GM12864 (cell line): ENCODE results near the gene KCNMA1.

Experiments used
- DNase-seq: peaks from one replicate; pipeline ENCODE4 v3.0.0-alpha.2; 2011; ENCODE audit warnings: low read depth
- H3K4me3 ChIP-seq: 2 replicates; pipeline ENCODE4 v1.5.1; 2011; ENCODE audit warnings: mild to moderate bottlenecking, low read depth, low read length, control low read depth
- TF ChIP-seq, protein P1 (sequence below): IDR thresholded peaks from 2 replicates; pipeline ENCODE4 v1.5.1; 2011; ENCODE audit warnings: low read depth, mild to moderate bottlenecking, moderate library complexity, low read length, control low read depth, inconsistent platforms; ENCODE audit errors: missing control alignments

The KCNMA1 gene

DNA sequence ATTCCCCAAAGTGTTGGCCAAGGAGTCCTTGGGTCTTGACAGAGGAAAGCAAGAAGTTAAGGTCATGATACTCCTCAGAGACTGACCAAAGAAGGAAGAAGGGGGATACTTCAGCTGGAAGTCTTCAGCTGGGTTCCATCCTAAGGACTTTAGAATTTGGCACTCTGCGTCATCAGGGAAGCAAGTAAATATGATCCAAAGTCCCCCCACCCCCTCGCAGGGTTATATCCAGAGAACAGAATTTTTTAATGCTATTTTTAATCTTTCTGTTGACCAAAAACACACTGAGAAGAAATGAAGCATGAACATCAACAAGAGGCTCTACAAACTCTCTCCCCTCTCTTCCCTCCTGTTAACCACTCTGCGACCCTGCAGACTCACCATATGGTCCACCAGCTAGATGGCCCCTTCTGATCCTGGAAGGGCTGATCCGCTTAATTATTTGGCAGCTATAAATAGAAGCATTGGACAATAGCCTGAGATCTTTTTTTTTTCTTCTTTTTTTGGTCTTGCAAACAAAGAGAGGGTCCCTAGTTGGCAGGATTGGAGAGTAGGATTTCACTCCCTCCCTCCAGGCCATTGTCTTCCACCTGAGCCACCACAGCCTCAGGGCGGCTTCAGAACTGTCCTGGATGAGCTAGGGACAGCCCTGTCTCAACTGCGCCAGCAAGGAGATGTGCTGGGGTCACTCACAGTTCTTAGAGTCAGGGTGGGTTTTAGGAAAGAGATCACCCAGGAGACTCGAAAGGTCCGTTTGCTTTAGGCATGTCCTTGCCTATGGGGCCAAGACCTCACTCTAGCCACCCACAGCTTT, 196.0 kb downstream of the KCNMA1 start:
- TF ChIP-seq, protein P1, sequence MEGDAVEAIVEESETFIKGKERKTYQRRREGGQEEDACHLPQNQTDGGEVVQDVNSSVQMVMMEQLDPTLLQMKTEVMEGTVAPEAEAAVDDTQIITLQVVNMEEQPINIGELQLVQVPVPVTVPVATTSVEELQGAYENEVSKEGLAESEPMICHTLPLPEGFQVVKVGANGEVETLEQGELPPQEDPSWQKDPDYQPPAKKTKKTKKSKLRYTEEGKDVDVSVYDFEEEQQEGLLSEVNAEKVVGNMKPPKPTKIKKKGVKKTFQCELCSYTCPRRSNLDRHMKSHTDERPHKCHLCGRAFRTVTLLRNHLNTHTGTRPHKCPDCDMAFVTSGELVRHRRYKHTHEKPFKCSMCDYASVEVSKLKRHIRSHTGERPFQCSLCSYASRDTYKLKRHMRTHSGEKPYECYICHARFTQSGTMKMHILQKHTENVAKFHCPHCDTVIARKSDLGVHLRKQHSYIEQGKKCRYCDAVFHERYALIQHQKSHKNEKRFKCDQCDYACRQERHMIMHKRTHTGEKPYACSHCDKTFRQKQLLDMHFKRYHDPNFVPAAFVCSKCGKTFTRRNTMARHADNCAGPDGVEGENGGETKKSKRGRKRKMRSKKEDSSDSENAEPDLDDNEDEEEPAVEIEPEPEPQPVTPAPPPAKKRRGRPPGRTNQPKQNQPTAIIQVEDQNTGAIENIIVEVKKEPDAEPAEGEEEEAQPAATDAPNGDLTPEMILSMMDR, result no peak
- no peak overlapping the region for H3K4me3 ChIP-seq
- no peak for DNase-seq

GRCh38 chr10:77436257-77436975, 201.2 kb downstream of the KCNMA1 start:
- H3K4me3 ChIP-seq, result no peak overlapping the region
- no peak for DNase-seq
- TF ChIP-seq, protein P1, result no peak

DNA sequence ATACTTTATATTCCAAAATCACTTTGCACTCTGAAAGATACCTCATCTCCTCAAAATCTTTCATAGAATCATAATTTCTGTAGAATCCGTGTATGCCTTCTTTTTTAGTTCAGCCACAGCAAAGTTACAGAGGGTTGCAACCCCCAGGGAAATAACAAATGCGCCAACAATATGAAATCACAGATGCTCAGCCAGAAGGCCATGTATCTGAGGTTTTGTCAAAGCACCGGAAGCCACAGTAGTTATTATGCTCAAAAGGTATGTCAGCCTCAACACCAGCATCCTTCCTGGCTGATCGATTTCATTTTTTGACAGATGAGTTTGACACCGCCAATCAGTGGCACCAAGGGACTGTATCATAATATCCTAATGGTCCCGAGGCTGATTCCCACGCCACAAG, 204.1 kb downstream of the KCNMA1 start:
- no peak for DNase-seq
- TF ChIP-seq, protein P1, result no peak
- H3K4me3 ChIP-seq, result no peak overlapping the region

DNA sequence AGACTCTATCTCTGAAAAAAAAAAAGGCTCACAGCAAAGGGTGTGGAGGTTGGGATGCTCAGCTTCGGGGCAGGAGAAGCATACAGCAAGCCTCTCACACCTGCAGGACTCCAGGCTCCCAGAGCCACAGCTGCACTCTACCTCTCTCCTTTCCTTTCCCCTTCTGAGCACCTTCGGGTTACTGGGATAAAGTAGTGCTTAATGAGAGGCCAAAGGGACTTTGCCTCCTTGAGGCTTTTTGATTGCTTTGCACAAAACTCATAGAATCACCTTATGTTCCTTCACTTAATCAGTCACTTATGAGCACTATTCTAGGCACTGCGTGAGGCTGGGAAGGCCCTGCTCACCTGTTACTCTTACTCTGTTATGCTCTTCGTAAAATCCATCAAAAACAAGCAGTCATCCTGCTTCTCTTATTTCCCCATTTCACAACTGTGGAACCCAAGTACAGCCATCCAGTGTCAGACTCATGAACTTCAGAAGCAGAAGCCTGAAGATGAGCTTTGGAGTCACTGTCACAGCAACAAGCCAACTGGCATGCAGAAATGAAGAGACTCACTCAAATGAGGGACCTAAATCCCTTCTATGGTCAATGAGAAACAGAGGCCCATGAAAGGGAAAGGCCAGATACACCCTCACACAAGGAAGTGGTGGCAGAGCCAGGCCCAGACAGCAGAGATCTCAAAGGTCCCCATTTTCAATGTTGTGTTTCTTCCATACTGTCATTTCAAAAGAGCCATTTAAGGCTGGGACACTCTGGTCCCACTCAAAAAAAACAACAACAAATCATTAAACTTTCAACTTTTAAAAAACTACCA, 205.4 kb downstream of the KCNMA1 start:
- no peak overlapping the region for H3K4me3 ChIP-seq
- no peak for DNase-seq
- TF ChIP-seq, protein P1, result no peak

DNA sequence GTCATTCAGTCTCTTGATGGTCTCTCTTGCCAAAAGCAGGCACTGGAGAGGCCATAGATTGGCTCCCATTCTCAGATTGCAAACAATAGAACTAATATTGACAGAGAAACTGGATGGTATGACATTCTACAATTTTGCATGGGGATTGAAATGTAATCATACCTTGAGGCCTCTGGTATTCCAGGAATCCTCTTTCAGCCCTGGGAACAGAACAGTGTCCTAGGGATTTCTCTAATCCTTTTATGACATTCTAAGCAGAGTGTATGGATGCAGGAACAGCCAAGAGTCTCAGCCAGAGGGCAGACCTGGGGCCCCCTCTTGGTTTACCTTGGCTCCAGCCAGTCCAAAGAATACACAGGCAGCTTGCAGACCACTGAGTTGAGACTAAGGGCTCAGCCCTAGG, 206.4 kb downstream of the KCNMA1 start:
- H3K4me3 ChIP-seq, result no peak overlapping the region
- DNase-seq, result no peak
- TF ChIP-seq, protein P1, result no peak

GRCh38 chr10:77430530-77430929, 207.1 kb downstream of the KCNMA1 start:
- DNase-seq, result no peak
- no peak overlapping the region for H3K4me3 ChIP-seq
- TF ChIP-seq, protein P1, result no peak
